HG02588 (cell line): ENCODE measurements around the gene IGLL1.
"Not testable (repeated sequence)": the region's sequence is repeated elsewhere in the genome, so short reads cannot be mapped to it uniquely, and the experiment has no call there.

Experiments
- ATAC-seq: cut with Tn5 transposase; IDR thresholded peaks from one replicate; pipeline ENCODE4 v1.9.1; 2021; ENCODE audit warnings: mild to moderate bottlenecking, moderate library complexity; ENCODE audit not compliant: unreplicated experiment

The IGLL1 gene

GRCh38 chr22:23579870-23580575 lies at the start of gene IGLL1:
Gene IGLL1, minus strand, starts transcription at chr22:23580290. Its CDS starts 100 bp downstream, at chr22:23580190.
- ATAC-seq = no peak

GRCh38 chr22:23628056-23628743 lies 48.1 kb upstream of the IGLL1 start:
- not testable (repeated sequence) for ATAC-seq

DNA sequence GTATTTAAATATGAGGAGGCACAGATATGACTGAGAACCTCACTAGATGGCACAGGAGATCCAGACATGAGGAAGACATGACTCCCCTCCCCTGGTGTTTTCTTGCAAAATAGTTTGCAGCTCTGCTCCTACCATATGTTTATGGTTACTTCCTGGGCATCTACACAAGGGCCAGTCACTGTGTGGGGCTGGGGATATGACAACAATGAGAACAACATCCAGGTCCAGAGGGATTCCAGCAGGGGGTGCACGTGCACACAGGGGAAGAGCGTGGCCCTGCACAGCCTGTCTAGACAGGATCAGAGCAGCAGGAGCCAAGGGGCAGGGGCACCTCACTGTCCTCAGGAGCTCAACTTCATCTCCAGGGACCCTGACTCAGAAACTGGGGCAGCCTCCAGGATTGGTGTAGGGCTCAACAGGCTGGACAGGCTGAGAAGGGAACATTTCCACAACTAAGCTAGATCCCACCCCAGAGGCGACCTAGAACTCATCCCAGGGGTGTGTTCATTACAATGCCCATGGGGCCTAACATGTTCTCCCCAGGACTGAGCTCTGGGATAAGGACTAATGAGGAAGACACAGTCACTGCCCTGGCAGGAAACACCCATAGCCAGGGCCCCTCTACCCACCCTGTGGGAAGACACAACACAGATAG lies 47.4 kb upstream of the IGLL1 start:
- ATAC-seq = not testable (repeated sequence)

DNA sequence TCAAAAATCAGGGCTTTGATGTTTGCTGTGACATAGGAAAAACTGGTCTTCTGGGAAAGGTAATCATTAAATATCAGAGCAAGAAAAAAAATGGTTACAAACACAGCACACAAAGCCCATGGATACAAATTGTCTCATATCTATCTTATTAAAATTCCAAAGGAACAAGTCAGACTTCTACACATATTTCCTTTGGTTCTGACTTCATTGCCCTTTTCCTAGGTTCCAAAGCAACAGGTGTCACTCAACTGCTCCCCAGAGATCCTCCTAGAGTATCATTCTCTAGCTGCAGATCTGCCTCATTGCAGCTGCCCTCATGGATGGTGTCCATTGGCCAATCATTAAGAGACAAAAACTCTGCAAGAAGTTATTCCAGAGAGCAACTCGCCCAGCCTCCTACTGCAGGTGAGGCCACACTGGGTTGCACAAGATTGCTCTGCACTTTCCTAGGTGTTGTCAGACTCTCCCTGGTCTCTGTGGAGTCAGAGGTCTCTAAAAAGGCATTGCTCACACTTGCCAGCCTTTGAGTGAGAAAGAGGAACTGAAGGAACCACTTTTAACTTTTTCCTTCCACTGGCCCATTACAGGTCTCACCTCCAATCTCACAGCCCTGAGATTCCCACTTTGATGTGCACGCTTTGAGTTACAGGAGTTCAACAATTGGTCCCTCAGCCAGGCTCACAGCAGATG lies 46.3 kb upstream of the IGLL1 start:
- ATAC-seq = no peak

- no peak for ATAC-seq
Measured at GRCh38 chr22:23622634-23623033, 42.5 kb upstream of the IGLL1 start.

DNA sequence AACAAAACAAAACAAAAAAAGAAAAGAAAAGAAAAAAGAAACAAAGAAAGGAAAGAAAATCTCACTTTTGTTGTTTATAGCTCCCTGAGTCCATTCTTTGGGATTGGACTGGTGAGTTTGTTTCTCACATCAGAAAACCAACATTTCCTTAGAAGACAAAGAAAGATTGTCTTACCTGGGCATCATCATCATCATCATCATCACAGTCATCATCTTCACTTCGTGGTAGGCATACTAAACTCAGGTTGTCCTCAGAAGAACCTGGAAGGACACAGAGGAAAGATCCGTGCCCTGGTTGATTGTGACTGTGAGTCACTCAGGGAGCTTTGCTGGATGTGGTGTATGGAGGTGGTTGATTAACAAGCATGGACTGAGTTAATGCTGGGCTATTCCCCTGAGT lies 41.8 kb upstream of the IGLL1 start:
- ATAC-seq = not testable (repeated sequence)

- ATAC-seq = no peak
Measured at GRCh38 chr22:23621082-23621780, 41.1 kb upstream of the IGLL1 start.

DNA sequence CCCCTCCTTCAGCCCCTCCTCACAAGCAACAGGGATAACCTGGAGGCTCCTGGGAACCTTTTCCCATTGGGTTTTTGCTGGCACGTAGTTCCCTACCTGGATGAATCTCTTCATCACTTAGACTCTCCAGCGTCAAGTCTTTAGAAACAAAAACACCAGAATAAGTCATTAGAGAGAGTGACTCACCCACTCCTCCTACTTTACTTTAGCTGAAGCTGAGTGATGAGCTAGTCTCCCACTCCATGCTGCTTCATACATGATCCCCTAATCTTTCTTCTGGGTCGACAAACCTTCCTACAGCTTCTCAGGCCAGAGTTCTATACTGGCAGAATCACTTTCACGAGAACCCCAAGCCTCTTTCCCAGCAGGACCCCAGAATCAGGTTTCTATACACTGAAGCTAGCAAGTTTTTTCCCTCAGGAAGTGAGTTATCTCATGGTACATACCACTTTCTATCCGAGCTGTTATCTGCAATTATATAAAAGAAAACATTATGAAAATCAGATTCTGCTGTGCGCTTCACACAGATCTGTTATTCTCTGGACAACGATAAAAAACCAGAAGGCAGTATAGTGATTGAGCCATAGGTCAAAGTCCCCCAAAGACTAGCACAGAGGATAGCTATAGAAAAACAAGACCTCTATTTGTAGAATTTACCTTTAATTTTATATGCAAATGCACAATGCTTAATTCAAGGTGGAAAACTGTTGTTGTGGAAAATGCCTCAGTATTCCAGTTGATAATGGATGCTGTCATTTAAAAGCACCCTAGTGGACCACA lies 33.3 kb upstream of the IGLL1 start:
- ATAC-seq = no peak

DNA sequence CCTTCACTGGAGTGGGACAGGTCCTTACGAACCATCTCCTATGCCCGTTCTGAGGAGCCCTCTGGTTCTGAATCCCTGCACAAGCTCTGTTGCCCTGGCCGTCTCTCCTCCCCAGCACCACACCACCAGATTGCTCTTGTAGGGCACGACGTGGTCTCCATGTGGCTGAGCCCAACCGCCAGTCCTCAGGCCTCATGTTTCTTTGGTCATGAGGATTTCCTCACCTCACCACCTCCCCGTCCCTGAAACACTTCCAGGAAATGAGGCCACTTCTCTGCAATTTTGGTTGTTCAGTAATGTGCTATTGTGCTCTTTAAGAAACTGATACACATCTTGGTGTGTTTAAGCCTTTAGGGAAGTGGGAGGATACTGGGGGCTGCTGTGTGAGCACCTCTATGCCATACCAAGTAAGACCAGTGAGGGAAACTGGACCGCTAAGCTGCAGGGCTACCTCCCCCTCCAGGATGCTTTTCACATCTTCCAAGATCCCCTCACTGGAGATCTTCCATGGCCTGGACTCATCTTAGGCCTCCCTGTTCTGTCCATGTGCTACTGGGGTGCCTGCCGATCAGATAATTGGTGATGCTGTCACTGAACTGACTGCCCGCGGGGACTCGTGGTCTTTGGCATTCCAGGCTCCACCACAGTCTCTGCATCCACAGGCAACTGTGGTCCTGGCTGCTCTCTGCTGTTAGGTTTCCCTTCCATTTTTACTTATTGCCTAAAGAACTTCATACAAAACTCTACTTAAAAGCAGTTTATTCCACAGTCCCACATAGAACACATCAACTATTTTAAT lies 30.1 kb upstream of the IGLL1 start:
- ATAC-seq = no peak

GRCh38 chr22:23608583-23608982 lies 28.5 kb upstream of the IGLL1 start:
- no peak for ATAC-seq

DNA sequence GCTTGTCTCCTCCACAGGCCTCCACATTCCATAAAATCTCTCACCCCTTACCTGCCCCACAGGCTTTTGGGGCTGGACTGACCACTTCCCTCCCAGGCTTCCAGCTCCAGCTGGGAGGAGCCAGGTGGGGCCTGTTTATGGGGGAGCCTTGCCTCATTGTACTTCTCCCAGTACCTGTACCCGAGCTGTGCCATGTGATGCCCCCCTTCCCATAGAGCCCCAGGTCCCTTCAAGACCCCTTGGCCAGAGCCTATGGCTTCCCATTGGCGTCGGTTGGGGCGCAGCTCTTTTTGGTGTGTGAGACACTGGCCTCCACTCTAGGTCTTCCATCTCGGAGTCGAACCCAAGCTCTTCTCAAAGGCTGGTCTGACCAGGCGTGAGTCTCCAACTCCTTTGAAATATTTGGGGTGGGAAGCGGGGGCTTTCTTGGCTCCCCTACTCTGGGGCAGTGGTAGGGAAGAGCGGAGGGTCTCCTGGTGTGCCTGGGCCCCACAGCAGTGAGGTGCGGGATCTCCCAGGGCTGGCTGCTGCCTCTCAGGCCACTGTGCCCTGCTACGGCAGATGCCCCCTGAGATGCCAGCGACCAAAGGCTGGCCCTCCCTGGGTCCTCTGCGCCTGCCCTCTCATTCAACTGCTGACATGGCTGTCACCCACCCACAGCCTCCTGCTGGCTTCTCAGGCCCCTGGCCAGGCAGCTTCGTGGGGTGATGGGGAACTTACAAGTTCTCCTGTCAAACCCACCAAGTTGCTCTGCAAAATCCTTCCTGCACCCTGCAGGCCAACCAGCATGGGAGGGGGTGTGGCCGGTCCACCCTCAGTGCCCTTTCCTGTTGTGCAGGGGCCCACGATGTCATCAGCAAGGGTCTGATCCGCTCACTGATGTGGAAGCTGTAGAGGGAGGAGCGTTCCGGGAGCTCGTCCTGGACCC lies 26.4 kb upstream of the IGLL1 start:
- ATAC-seq = no peak

DNA sequence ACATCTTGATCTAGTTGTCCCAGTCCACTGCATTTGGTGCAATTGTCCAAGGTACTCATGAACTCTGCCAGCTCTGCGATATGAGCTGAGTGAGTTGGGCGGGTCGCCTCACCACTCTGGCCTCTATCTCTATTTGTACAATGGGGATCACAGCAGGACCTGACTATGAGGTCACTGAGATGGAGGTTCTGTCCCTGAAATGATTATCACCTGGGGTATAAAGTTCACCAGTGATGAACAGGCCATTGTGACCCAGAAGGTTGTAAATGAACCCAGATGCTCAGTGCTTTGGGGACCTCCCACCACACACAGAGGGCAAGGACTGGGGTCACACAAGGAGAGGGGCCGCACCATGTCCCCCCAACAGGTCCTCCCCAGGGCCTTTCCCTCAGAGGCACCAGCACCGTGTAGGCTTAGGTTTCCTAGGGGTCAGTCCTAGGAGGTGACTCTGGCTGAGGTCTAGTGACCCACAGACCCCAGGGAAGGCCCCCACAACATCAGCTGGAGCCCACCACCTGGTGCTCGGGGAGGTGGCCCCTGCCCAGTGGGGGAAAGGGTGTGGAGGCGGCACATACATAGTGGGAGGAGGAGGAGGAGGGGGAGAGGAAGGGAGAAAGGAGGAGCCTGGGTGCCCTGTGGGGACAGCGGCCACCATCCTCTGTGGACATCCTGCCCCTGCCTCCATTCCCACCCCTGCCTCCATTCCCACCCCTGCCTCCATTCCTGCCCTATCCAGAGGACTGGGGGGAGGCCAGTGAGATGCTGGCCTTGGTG lies 25.0 kb upstream of the IGLL1 start:
- ATAC-seq = no peak

DNA sequence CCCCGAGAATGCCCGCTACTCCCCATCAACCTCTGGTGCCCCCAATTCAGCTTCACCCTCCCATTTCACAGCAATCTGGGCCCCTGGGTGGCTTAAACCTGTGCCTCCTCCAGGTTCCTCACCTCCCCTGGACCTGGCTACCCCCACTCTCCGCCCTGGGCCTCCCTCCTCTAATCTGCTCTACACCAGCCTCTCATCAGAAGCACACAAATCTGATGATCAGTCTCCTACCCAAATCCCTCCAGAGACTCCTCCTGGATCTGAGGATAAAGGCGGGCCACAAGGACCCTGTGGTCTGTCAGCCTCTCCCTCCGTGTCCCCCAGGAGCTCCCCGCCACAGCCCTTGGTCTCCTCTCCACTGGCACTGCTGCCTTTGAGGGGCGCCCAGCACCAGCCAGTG lies 23.2 kb upstream of the IGLL1 start:
- no peak for ATAC-seq

DNA sequence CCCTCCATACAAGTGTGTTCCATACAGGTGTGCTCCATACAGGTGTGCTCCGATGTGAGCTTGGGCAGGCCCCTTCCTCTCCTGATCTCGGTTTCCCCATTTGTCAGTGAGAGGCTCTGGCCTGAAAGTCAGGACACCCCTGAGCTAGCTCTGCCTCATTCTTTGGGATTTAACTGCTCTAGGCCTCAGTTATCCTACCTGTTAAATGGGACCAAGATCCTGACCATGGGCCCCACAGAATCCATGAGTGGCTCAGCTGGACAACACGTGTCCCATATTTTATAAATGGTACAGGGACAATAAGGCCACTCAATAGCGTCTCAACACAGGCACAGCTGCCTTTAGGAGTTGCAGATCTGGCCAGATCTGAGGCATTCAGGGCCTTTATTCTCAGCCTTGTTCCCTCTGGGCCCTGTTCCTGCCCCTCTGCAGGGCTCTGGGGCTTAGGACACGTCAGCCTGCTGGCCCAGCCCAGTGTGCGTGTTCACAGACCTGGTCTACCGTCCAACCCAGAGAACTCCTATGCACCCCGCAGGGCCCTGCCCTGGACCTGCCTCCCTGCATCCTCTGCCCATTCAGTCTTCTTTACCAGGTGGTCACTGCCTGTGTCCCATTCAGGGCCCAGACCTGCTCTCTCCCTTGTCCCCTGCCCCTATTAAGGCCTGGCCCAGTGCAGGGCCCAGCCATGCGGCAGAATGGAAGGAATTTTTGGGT lies 18.9 kb upstream of the IGLL1 start:
- ATAC-seq = no peak

DNA sequence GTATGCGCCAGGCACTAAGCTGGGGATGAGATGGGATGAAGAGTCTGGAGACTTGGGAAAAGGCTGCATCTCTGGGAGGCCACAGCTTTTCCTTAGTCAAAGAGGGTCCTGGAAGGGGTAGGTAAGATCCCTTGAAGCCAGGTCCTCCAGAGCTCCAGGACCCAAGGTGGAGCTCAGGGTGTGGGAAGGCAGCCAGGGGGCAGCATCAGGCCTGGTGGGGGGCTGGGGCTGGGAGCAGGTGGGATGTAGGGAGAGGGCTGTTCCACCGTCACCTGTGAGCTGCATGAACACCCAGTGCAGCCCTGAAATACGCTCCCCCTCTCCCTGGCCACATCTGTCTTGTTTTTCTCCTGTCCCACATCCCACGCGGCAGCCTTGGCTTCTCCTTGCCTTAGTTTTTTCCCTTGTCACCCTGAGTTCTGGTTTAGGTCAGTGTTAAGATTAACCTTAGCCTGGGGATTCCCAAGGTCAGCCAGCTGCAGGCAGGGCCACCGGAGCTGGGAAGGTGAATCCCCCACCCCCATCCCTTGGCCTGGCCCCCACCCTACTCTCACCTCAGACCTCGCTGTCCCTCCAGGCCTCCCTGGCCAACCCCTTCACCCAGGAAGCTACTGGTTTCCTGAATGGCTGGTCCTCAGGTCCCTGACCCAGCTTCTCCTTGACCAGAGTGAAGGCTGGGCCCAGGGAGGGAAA lies 17.6 kb upstream of the IGLL1 start:
- not testable (repeated sequence) for ATAC-seq

GRCh38 chr22:23595904-23596303 lies 15.8 kb upstream of the IGLL1 start:
- not testable (repeated sequence) for ATAC-seq
